ENCODE measurements around the gene SLX4.

- no peak for TF ChIP-seq TAF1 (IDR thresholded peaks at IDR 0.05; ENCODE audit: borderline replicate concordance, low read depth, low read length)
- no peak for TF ChIP-seq POLR2AphosphoS5 (IDR thresholded peaks at IDR 0.05; ENCODE audit: low read depth, low read length)
- no peak for TF ChIP-seq POLR2A (IDR thresholded peaks at IDR 0.05; ENCODE audit: low read depth, low read length)
Observed at GRCh38 chr16:3589441-3589921, 21.9 kb downstream of the SLX4 start.

Measured in GM12892 (cell line).